NCI-H345 treated with DMSO at 0.1 percent for 48 hours (cell line): ENCODE measurements around the gene SLC7A6.

Experiments
- DNase-seq: peaks from one replicate; lab custom pipeline; 2025; ENCODE audit not compliant: unreplicated experiment; lab: John Stamatoyannopoulos, UW

Gene SLC7A6

DNA sequence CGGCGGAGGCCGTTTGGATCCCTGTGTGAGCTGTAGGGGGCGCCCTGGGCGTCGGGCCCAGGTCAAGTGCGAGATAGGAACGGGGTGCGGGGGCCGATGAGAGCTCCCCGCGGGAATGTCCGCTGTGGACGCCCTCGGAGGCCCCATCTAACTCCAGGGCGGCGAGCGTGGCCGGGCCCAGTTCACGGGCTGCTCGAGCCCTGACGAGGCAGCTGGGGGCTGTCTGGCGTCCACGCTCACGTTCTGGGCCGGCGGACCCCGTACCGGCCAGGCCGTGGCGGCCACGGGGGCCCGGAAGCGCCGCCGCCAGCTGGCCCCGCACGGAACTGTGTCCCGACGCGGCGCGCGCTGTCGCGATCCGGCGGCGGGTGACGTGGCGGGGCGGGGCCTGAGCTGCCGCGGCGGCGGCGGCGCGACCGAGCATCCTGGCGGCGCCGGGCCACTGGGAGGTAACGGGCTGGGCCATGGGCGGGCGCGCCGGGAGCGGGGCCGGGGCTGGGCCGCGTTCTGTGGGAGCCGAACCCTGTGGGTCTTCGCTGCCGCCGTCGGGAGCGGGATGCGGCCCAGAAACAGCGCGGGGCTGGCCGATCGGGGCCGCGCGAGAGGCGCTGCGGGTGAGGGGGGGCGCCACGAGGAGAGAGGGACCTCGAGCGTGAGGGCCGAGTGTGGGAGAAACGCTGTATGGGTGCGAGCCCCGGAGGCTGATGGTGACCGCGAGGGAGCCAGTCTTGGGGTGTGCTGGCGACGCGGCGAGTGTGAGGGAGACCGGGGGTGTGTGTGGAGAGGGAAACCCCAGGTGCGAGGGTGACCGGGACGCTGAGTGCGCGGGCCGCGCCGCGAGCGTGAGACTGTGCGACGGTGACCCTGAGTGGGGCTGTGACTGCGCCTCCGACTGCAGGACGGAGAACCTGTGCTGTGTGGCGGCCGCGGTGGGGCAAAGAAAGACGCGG is at the start of gene SLC7A6:
Gene SLC7A6 (plus strand): TSS at position 399 of the 950 bp plus-strand sequence. CDS start 10,201 bp downstream, outside the sequence.
- DNase-seq: no peak

DNA sequence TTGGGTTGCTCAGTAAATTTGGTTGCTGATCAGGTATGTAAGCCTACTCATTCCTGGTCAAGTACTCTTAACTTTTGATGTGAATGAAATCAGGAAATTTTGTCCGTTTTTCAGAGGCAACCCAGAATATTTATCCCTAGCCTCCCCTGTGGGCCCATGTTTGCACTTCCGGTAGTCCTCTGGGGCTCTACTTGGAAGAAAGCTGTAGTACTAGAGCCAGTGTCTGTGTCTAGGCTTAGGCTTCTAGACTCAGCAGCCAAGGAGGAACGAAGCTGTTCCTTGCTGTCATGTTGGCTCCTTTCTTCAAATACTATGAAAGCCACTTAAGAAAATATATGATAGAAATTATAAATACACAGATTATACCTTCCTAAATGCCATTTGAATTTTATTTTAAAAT is 49.6 kb upstream of the SLC7A6 start:
- no peak for DNase-seq

DNA sequence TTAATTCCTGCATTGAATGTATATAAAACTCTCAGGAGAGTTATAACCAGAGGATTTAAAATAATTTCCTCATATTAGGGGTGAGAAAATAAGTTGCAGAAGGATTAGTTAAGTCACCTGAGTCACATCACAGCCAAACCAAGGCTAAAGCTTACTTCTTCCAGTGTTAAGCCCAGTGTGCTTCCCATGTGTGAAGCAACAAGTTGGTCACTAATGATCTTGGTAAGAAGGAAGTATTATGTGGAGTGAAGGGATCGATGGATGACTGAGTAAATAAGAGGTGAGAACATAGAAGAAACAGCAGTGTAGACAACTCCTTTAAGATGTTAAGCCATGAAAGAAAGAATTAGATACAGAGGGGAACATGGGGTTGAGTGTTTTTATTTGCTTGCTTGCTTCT is 49.0 kb upstream of the SLC7A6 start:
- DNase-seq: no peak

DNA sequence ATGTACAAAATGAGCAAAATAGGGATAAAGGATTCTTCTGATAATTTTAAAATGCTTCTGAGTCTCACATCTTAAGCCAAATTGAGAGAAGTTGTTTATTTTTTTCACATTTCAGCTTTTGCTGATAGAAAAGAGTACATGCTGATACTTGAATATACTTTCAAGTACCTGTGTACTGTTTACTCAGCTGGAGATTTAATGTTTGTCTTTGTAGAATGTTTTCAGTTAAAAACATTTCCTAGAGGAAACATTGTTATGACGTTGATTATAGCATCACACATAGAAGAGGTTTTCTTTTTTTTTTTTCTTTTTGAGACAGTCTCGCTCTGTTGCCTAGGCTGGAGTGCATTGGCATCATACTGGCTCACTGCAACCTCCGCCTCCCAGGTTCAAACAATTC is 48.1 kb upstream of the SLC7A6 start:
- no peak for DNase-seq

DNA sequence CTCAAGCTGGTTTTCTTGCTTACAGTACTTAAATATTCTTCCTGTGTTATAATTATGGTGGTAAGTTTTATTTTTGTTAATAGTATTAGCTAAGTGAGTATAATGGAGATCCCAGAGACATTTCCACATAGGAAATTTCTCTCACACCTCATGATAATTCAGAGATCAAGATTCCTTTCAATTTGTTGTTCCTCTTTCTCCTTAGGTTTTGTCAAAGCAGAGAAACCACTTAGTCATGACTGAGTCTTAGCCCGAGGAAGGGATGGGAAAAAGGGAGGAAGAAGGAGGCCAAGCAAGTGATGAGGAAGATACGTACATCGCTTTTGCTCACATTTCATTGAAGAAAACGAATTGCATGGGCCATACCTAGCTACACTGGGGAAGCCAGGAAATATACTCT is 46.8 kb upstream of the SLC7A6 start:
- no peak for DNase-seq

DNA sequence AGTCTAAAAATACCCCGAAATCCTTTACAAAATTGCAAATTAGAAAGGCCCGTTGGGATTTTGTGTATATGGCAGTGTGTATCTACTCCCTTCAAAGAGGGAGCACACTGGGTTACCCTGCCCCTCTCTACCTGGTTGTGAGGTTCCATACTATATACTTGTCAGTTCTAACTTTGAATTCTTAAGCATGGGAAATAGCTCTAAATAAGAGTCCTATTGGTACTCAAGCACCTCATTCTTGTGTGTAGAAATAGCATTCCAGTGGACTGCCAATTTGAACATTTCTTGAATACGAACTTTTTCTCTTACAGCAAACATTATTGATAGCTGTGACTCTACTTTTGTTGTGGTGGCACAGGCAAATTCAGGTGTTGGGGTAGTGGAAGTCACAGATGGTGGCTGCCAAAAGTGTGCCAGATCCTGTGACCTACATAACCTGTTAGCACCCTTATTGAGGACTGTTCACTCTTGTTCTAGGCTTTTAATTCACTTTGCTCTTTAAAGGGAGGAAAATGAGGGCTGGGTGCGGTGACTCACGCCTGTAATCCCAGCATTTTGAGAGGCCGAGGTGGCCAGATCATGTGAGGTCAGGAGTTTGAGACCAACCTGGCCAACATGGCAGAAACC is 44.5 kb upstream of the SLC7A6 start:
- no peak for DNase-seq

DNA sequence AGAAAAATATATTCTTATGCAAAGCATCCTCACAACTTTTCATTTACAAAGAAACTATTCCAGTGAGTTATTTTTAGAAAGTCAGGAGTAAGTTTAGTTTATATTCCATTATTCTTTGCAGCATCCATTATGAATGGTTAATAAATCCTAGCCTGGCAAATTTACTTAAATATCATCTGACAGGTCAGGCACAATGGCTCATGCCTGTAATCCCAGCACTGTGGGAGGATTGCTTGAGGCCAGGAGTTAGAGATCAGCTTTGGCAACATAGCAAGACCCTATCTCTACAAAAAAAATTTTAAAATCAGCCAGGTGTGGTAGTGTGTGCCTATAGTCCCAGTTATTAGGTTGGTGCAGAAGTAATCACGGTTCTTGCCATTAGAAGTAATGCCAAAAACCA is 41.3 kb upstream of the SLC7A6 start:
- no peak for DNase-seq

DNA sequence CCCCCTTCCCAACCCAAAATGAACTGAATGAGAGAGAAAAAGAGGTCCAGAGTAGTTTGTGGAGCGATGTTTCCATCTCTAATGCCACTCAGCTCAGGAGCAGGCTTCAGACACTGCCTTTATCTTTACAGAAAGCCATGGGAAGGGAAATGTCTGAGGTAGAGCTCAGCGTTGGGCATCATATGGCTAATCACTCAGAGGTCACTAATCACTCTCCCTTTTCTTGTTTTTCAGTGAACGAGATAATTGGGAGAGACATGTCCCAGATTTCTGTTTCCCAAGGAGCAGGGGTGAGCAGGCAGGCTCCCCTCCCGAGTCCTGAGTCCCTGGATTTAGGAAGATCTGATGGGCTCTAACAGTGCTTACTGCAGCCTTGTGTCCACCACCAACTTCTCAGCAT is 38.2 kb upstream of the SLC7A6 start:
- no peak for DNase-seq

DNA sequence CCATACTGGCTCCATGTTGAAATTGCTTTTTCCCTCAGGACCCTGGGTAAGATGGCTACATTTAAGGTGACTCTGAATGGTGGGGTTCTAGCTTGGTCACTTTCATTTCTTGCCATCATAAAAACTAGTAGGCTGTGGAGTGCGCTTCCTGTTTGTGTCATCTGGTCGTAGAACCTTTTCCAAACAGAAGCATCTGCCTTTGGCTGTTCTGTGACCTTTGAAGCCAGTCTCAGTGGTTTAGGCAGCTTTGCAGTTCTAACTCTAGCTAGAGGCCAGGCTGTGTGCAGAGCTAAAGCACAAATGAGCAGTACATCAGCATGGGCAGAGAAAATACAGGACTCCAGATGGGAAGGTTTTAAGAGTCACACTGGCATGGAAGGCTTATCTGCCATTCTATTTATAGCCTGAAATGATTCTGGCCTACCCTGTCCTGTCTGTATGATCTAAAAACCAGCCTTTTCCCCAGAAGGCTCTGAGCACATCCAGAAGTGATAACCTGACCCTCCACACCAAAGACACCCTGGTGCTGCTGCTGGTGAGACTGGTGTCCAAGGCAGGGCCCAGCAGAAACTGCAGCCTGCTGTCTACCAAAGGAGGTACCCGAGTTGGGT is 37.0 kb upstream of the SLC7A6 start:
- DNase-seq: no peak

DNA sequence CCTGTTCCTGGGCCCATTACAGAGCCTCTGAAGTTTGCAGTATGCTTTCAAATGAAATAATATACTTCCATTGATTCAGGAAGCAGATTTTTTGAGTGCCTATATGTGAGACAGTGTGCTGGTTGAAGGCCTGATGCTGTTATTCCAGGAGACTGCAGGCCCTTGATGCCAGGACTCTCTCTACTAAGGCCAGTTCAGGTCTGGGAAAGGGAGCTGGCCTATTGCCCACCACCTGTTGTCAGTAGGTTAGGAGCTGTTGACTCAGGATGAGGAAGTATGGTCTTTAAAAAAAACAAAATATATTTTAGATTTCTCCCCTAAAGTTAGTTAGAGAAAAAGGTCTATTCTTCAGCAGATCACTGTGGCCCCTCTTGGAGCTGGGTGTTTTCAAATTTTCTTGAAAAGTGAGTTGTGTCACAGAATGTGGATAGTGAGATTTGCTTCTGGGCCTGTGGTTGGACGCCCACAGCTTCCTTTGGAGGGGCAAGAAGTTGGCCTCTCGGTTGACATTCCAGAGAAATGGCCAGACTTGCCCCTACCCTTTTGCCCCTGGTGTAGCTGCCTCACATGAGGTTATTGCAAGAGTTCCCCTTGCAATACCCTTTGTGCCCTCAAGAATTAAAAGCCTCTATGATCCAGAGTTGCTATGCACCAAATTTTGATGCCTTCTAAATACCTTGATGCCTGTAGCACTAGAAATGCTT is 36.3 kb upstream of the SLC7A6 start:
- DNase-seq: no peak

DNA sequence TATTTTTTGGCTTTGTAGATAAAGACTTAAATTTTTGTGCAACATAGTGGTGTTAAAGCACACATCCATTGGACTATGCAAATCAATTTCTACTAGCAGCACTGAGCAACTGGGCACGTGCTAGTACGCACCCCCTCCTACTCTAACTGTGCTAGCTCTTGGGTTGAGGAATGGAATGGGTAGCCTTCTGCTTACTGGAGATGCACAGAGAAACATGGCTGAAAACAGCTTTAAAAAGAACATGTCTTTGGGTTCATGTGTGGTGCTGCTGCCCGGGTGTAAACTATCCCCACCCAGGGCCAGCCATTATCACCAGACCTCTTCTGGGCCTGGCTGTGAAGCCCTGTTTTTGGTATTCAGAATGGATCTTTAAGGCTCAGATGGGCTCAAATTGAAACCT is 35.7 kb upstream of the SLC7A6 start:
- no peak for DNase-seq

DNA sequence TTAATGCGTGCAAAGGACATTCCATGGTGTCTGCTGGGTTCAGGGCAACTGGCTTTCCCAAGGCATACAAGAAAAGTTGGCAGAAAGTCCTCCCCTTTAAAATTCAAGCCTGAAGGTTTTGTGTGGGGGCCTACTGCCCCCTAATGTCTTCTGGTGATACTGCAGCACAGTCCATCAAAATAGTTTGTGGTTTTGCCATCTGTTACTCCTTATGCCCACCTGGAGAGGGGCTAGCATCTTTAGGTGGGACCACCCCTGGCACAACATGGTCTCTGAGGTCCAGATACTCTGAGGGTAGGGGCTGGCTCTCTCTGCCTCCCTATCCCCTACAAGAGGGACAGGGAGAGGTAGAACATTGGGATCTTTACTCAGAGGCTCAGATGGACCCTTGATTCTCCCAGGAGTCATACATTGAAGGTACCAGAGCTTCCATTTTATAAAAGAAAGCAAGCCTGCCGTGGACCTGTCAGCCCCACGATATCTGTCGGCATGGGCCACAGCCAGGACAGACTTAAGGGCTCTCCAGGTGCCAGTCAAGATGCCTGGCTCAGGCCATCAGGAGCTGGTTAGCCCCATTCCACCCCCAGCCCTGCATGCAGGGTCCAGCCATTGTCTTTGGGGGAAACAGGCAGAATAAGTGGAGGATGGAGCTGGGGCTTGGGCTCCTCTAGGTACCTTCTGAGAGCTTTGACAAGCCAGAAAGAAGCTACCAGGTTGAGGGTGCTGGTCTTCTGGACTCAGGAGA is 34.7 kb upstream of the SLC7A6 start:
- DNase-seq: no peak

DNA sequence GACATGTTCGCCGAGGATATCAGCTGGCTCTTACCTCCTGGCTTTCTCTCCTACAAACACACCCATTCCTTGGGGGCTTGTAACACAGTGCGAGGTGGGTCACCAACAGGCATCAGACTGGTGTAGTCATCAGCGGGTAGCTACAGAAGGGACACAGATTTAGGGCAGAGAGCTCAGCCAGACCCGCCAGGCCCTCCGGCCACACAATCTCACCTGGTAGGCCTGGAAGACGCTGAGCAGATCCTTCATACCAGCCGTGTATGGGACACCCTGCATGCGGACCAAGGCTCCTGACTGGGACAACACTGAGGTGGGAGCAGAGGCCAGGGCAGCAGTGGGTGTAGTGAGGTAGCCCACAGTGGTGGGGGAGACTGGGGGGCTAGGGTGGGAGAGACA is 34.2 kb upstream of the SLC7A6 start:
- no peak for DNase-seq

DNA sequence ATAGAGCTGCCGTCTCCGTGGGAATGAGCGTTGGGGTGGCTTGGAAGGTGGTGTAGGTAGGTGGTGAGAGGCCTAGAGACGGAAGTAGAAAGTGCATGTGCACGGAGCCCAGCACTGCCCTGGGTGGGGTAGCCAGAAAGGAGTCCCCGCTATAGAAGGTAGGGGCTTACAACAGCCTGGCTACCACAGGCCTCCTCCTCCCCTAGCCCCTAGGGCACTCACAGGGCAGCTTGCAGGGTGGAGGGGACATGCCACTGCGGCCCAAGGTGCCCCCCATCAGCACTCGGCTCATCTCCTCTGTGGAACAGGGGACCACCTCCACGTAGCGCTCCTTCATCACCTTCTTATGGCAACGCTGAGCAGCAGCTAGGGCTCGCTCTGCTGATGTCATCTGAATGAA is 33.4 kb upstream of the SLC7A6 start:
- DNase-seq: no peak

DNA sequence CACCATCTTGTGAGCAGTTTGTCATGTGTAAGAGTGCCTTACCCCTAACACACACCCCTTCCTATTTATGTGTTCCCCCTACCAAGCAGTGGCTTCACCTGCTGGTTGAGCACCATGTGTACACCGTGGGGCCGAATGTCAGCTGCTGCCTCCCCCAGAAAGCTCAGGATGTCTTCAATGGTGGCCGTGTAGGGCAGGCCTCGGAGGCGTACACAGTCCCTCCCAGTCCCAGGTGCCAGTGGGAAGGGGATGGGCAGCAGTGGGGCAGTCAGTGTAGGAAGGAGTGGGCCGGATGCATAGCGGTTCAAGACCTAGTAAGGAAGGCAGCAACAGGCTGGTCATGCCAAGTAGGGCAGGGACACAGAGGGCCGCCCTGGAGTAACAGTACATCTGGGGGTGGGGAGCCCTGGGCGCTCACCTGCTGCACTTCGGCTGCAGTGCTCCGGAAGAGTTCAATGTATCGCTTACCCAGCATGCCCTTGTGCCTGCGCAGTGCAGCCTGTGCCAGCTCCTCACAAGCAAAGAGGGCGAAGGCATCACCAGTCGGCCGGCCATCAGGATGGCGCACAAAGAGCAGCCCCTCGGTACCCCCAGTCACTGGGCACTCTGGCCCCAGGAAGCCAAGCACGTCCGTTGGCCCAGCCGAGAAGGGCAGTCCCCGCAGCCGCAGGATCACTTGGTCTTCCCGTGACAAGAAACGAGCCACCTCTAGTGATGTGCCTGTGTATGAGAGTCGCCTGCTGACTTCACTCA is 32.8 kb upstream of the SLC7A6 start:
- no peak for DNase-seq

DNA sequence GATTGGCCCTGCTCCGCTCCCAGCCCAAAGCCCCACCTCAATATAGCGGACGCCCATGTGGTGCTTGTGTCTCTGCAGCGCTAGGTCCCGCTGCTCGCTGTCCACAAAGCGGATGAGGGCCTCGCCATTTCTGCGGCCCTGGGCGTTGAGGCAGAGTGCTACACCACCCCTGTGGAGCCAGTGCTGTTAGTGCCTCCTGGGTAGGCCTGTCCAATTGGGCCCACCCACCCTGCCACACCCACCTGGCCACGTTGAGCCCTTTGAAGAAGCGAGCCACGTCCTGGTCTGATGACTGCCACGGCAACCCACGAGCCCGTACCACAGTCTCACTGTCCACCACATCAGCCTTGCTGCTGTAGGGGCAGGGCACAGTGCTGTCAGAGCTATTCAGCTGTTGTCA is 32.0 kb upstream of the SLC7A6 start:
- no peak for DNase-seq

DNA sequence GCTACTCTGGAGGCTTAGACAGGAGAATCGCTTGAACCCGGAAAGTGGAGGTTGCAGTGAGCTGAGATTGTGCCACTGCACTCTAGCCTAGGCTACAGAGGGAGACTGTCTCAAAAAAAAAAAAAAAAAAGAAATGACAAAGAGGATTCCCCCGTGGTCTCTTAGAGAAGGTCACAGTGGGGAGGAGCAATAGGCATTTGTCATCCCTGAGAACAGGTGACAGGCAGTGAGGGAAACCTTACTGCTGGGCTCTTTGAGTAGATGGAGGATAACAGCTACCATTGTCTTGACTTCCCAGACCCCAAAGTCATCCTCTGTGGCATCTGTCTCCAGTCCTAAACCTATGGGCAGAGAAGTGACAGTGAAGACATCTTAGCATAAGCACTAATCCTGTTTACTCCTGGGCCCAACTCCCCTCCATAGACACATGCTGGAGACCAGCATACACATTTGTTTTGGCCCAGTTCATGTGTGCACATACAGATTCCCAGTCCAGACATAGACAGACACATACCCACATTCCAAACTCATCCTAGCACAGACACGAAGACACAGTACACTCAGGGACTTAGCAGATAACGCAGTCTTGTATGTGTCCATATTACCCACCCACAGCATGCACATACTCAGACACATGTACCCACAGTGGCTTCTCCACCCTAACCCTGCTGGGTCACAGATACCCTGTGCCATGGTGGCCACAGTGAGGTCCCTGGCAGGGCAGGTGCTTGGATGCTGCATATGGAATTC is 31.1 kb upstream of the SLC7A6 start:
- DNase-seq: no peak

DNA sequence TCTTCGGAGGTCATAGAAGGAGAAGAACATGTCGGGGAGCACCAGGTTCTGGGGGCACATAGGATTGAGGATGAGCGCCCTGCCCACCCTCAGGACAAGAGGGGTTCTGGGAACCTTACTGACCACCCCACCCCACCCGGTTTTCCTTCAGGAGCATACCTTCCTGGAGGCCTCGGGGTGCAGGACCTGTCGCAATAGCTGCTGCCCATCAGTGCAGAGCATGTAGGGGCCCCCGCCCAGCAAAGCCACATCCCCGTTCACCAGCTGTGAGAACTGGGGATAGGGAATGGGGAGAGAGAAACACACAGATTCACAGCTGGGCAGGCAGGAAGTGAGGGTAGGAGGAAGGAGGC is 30.5 kb upstream of the SLC7A6 start:
- DNase-seq: no peak
